WI38 (cell line): ENCODE results near the gene FGGY.

Experiments
- H3K4me3 ChIP-seq: 2 replicates; pipeline ENCODE4 v1.5.1; 2011; ENCODE audit warnings: low read depth, mild to moderate bottlenecking, control low read depth, low read length
- CTCF ChIP-seq: IDR thresholded peaks from 2 replicates; pipeline ENCODE4 v1.5.1; 2012; ENCODE audit warnings: low read depth, mild to moderate bottlenecking, control low read depth, low read length

Gene FGGY

GRCh38 chr1:59473831-59474230, 176.9 kb downstream of the FGGY start:
- TF ChIP-seq CTCF, result no peak
- H3K4me3 ChIP-seq, result no peak overlapping the region

DNA sequence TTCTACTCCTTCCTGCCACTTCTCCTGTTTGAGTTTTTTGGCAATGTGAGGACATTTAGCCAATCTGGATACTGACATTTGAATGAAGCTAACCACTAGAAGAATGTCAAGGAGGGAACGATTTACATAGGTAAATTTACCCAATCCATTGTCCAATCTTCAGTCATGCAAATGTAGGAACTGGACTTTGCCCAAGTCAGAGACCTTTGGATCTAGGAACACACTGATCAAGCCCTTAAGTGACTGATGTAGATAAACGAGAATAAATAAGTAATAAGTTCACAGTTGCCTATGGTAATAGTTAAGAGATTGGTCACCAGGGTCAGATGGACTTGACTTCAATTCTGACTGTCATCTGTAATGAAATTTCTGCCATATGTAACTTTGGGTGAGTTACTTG, 177.6 kb downstream of the FGGY start:
- H3K4me3 ChIP-seq, result no peak overlapping the region
- no peak for TF ChIP-seq CTCF

GRCh38 chr1:59475737-59476136, 178.8 kb downstream of the FGGY start:
- TF ChIP-seq CTCF, result no peak

DNA sequence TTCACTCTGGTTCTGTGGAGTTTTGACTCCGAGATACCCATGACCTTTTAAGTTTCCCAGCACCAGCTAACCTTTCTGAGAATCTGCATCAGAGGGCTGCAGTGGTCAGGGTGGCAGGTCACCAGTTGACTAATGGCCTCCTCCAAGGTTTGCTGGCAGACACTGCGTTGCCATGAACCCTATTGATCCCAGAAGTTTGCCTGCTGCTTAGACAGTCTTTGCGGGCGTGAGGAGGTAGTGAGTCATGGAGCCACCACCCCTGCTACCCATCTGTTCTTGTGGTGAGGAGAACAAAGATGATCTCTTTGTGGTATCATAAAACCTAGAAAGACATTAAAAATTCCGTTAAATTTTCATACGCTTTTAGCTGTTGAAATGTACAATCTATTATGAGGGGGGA, 180.4 kb downstream of the FGGY start:
- TF ChIP-seq CTCF, result no peak
- no peak overlapping the region for H3K4me3 ChIP-seq

More at GRCh38 chr1:59475737-59476136, 178.8 kb downstream of the FGGY start:
- no peak overlapping the region for H3K4me3 ChIP-seq

DNA sequence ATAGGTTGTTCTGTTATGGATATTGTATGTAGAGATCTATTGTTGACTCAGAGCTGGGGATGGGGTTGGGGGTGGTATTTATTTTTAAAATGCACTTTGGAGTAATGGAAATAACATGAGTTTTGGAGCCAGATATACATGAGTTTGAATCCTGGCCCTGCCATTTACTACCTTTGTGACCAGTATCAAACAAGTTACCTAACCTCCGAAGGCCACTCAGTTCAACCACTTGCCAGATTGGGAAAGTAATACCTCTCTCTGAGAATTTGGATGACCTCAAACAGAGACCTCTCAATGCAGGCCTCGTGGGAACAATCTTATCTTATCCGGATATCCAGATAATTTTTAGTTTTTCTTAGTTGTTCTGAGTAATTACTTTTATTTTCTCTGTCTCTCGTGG, 181.0 kb downstream of the FGGY start:
- no peak overlapping the region for H3K4me3 ChIP-seq
- TF ChIP-seq CTCF, result no peak

GRCh38 chr1:59478822-59479221, 181.9 kb downstream of the FGGY start:
- no peak overlapping the region for H3K4me3 ChIP-seq
- no peak for TF ChIP-seq CTCF

GRCh38 chr1:59480188-59480888, 183.4 kb downstream of the FGGY start:
- TF ChIP-seq CTCF, result no peak
- H3K4me3 ChIP-seq, result no peak overlapping the region
